ENCODE results near the gene PPP6R3.
"Not testable (repeated sequence)": the region's sequence is repeated elsewhere in the genome, so short reads cannot be mapped to it uniquely, and the experiment has no call there.

GRCh38 chr11:68635172-68635571 lies 174.6 kb downstream of the PPP6R3 start:
- not testable (repeated sequence) for TF ChIP-seq CTCF (IDR thresholded peaks at IDR 0.05); USF1 (IDR thresholded peaks at IDR 0.05; ENCODE audit: borderline replicate concordance, low read depth); MAX (IDR thresholded peaks at IDR 0.05; ENCODE audit: low read depth)

Data from SK-N-SH (cell line).